D721Med (cell line): Measurements from ENCODE around the gene KRTAP13-3.
A peak's percentile ranks its signal among the peaks of the same experiment; 100 is the strongest.

Experiments
- DNase-seq: peaks from one replicate; pipeline ENCODE4 v3.0.0; 2011; ENCODE audit warnings: low spot score; ENCODE audit not compliant: insufficient read length
- FAIRE-seq: peaks from 2 replicates; lab custom pipeline; 2011; peaks lifted over from hg19 to GRCh38; lab: Jason Lieb, UNC
- TF ChIP-seq, protein P1 (sequence below): IDR thresholded peaks from 2 replicates; pipeline ENCODE4 v1.5.1; 2012; ENCODE audit warnings: mild to moderate bottlenecking, control low read depth; ENCODE audit not compliant: insufficient read depth; ENCODE audit errors: missing control alignments

KRTAP13-3 gene

DNA sequence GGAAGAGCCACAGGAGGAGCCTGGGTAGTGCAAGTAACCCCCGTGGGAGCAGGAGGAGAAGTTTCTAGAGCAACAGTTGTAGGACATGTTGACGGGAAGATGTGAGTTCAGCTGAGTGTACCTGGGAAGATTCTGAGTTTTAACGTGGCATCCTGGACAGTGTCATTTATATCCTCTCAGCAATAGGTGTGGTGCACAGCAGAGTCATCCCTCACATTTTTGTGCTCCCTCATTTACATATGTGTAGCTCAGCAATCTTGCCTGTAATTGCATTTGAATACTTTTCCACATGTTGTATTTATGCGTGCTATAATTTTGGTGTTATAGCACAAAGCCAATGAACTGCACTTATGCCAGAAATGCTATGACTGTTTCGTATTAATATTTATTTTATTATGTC is at the start of gene KRTAP13-3:
TSS of gene KRTAP13-3 (minus strand) at position 101 of the 400 bp plus-strand sequence. CDS start at position 87, 14 bp downstream.
- TF ChIP-seq, protein P1, sequence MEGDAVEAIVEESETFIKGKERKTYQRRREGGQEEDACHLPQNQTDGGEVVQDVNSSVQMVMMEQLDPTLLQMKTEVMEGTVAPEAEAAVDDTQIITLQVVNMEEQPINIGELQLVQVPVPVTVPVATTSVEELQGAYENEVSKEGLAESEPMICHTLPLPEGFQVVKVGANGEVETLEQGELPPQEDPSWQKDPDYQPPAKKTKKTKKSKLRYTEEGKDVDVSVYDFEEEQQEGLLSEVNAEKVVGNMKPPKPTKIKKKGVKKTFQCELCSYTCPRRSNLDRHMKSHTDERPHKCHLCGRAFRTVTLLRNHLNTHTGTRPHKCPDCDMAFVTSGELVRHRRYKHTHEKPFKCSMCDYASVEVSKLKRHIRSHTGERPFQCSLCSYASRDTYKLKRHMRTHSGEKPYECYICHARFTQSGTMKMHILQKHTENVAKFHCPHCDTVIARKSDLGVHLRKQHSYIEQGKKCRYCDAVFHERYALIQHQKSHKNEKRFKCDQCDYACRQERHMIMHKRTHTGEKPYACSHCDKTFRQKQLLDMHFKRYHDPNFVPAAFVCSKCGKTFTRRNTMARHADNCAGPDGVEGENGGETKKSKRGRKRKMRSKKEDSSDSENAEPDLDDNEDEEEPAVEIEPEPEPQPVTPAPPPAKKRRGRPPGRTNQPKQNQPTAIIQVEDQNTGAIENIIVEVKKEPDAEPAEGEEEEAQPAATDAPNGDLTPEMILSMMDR = no peak
- no peak for FAIRE-seq
- DNase-seq = no peak

- no peak for FAIRE-seq
- DNase-seq = no peak
- TF ChIP-seq, protein P1 = no peak
Observed at GRCh38 chr21:30468900-30469714, 43.4 kb upstream of the KRTAP13-3 start.

DNA sequence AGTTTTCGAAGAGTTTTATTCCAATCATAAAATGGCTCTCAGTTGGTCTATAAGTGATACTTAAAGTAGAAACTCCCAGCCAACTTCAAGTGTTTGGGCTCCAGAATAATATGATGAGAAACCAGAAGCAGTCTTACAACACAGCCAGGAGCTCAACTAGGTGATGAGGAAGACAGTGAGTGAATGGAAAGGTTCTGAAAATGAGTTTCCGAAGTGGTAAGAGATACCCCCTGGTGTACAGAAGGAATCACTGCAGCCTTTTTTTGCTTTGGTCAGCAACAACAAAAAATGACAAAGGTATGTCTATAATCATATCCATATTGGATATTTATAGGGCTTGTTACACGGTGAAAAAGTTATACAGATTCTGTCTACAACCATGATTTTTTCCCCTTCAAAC is 38.0 kb upstream of the KRTAP13-3 start:
- TF ChIP-seq, protein P1 = peak; percentile 28
- FAIRE-seq (no peak), DNase-seq (no peak)

- DNase-seq (no peak), FAIRE-seq (no peak)
- TF ChIP-seq, protein P1 = no peak
Observed at GRCh38 chr21:30448514-30448913, 22.8 kb upstream of the KRTAP13-3 start.

- TF ChIP-seq, protein P1 = no peak
- DNase-seq (no peak), FAIRE-seq (no peak)
Observed at GRCh38 chr21:30447056-30447455, 21.3 kb upstream of the KRTAP13-3 start.

DNA sequence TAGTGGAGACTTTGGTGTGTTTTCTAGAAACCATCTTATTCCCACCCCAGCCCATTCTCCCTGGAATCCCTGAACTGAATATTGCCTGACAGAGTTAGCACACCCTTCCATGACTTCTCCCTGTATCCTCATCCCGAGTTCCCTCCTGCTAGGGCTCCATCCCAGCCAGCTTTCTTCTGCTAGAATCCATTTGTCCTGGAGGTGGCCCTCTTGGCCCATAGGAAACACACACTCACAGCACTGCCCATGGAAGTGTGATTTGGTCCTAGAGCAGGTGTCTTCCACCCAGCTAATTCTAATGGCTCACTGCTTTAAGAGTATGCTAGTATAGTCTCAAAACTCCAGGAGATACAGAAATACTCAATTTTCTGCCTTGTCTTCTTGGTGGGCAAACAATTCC is 18.5 kb upstream of the KRTAP13-3 start:
- no peak for DNase-seq
- FAIRE-seq = no peak
- TF ChIP-seq, protein P1 = no peak

DNA sequence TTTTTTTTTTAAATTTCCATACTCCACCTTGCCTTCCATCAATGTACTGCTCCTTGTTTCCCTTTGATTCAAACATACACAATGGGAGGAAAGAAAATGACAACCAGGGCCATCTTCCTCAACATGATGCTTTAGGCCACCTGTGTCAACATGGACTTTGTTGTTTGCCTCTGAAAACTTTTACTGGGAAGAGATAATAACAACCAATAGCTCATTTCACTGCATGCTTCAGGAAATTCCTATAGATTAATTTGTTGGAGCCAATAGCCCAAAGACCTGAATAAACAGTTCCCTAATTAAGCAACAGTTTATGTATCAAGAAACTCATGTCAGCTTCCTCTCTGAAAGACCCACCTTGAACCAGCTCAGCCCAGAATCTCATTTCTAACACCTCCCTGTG is 17.5 kb upstream of the KRTAP13-3 start:
- FAIRE-seq = no peak
- TF ChIP-seq, protein P1 = no peak

More for the DNA sequence above, 17.5 kb upstream of the KRTAP13-3 start:
- DNase-seq = no peak
